GM10847 (cell line): Measurements from ENCODE around the gene SHD.

Source experiments
- POLR2A ChIP-seq: IDR thresholded peaks from 2 replicates; pipeline ENCODE4 v1.6.1; 2011; ENCODE audit not compliant: insufficient read length; ENCODE audit errors: extremely low read depth

The SHD gene

DNA sequence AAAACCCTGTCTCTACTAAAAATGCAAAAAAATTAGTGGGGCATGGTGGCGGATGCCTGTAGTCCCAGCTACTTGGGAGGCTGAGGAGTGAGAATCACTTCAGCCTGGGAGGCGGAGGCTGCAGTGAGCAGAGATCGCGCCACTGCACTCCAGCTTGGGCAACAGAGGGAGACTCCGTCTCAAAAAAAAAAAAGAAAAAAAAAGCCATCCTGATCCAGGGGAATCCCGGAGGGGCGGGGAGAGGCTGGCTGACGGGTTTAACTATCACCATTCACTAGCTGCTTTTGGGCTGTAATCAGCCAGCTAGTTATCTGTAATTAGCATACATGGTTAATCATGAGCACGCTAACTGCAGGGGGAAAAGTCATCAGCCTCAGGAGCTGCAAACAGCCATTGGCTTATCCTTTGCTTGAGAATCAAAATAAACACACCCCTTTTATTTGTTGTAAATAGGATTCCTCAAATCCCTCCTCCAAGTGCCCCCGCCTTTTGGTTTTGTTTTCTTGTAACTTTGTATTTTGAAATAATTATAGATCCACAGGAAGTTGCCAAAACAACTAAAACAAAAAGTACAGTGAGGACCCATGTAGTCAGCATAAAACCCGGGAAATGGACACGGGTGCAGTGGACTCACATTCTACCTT, 34.9 kb downstream of the SHD start:
- no peak for TF ChIP-seq POLR2A

GRCh38 chr19:4316956-4317355, 37.9 kb downstream of the SHD start:
- TF ChIP-seq POLR2A = no peak

- no peak for TF ChIP-seq POLR2A
Measured at GRCh38 chr19:4318460-4318859, 39.4 kb downstream of the SHD start.

DNA sequence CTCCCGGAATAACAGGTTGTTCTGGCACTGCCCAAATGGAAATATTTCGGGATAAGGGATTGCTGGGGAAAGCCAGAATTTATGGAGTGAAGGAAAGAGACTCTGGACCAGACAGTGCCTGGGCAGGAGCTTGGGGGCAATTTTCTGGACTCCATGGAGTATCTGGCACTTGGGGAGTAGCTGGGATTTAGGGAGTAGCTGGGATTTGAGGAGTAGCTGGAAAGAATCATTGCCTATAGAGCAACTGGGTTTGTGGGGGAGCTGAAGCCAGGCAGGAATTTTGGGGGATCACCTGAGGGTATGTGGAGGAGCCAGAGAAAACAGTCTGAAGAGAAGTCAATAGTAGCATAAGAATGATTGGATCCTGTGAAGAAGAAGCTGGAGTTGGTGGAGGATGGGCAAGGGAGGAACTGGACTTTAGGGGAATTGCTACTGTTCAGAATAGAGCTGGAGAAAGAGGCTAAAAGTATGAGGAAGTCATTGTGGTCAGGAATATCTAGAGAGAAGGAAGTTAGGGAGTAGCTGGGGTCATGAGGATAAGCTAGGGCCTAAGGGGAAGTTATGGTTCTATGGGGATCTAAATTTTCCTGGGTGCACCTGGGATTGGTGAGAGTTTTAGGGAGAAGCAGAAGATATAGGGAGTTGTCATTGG, 40.1 kb downstream of the SHD start:
- no peak for TF ChIP-seq POLR2A

DNA sequence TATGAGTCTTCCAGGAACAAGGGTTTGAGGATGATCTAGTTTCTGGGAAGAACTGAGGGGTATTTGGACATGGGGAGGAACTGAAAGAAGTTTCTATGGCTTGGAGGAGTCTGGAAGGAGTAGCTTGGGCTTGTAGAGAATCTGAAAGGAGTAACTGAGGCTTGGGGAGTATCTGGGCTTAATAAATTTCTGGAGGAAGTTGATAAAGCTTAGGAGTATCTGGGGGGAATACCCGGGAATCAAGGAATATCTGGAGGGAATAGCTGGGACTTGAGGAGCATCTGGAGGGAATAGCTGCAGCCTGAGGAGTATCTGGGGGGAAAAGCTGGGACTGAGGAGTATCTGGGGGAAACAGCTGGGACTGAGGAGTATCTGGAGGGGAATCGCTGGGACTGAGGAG, 41.4 kb downstream of the SHD start:
- no peak for TF ChIP-seq POLR2A

DNA sequence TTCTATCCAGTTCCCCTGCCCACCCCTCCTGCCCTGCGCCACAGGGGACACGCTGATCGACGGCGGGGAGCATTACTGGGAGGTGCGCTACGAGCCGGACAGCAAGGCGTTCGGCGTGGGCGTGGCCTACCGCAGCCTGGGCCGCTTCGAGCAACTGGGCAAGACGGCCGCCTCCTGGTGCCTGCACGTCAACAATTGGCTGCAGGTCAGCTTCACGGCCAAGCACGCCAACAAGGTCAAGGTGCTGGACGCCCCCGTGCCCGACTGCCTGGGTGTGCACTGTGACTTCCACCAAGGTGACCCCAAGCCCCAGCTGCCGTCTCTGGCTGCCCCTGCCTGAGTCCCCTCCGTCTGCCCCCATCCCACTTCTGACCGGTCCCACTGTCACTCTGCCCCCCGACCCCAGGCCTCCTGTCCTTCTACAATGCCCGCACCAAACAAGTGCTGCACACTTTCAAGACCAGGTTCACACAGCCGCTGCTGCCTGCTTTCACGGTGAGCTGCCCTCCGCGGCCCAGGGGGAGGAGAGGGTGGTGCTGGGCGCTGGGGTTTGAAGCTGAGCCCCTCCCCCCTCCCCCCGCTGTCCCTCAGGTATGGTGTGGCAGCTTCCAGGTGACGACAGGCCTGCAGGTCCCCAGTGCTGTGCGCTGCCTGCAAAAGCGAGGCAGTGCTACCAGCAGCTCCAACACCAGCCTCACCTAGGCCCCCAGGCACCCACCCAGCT, 44.0 kb downstream of the SHD start:
- TF ChIP-seq POLR2A = no peak

- no peak for TF ChIP-seq POLR2A
Measured at GRCh38 chr19:4323692-4324091, 44.6 kb downstream of the SHD start.

GRCh38 chr19:4324228-4324627, 45.2 kb downstream of the SHD start:
- no peak for TF ChIP-seq POLR2A

DNA sequence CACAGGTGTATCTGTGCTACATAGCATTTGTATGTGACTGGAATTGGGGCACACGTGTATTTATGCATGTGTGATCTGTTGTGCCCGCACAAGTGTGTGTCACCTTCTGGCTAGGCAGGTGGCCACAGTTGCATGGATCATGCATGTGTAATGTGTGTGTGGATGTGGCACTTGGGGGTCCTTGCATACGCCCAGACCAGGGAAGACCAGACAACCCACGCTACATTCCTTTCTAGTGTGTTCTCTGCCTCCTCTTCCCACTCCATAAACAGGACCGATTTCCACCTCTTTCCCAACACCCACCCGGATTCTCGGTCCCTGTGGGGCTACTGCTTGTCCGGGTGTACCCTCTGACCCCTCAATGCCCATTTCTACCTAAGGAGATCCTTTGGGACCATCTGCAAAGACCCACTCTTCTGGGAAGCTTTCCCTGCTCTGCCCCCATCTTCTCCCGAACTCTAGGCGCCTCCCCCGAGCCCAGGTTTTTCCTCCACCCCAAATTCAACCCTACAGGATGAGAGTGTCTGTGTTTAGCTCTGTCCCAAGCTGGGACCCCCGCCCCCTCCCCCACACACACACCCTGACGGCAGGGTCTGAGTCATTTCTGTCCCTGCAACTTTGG, 47.3 kb downstream of the SHD start:
- TF ChIP-seq POLR2A = no peak

GRCh38 chr19:4326837-4327251, 47.8 kb downstream of the SHD start:
- no peak for TF ChIP-seq POLR2A

GRCh38 chr19:4327252-4327876, 48.3 kb downstream of the SHD start:
- no peak for TF ChIP-seq POLR2A

DNA sequence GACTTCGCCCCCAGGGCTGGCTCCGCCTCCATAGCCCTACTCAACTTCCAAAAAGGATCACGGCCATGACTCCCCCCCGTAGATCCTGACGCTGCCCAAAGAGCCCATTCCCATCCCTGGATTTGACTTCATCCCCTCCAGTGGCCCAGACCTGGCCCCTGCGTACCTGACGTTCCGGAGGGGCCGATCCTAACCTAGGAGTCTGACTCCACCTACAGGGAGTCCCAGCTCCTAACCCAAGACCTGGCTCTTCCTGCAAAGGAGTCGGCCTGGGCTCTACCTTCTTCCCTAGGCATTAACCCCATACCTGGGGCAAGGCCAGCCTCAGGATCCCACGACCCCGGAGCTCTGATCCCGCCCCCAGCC, 48.8 kb downstream of the SHD start:
- TF ChIP-seq POLR2A = no peak

- TF ChIP-seq POLR2A = peak; percentile 73
Measured at GRCh38 chr19:4328243-4328990, 49.4 kb downstream of the SHD start.

- no peak for TF ChIP-seq POLR2A
Measured at GRCh38 chr19:4329858-4330257, 50.8 kb downstream of the SHD start.
